Measurements from ENCODE around the gene SPEF2.

SPEF2 gene

GRCh38 chr5:35741126-35741716 lies 123.6 kb downstream of the SPEF2 start:
- DNase-seq: no peak

GRCh38 chr5:35741971-35742370 lies 124.3 kb downstream of the SPEF2 start:
- no peak for DNase-seq

GRCh38 chr5:35743644-35744043 lies 126.0 kb downstream of the SPEF2 start:
- DNase-seq: no peak

- no peak for DNase-seq
Observed at GRCh38 chr5:35745193-35745592, 127.5 kb downstream of the SPEF2 start.

GRCh38 chr5:35745660-35746059 lies 128.0 kb downstream of the SPEF2 start:
- DNase-seq: no peak

- no peak for DNase-seq
Observed at GRCh38 chr5:35752012-35752411, 134.3 kb downstream of the SPEF2 start.

- no peak for DNase-seq
Observed at GRCh38 chr5:35753500-35753899, 135.8 kb downstream of the SPEF2 start.

- DNase-seq: no peak
Observed at GRCh38 chr5:35754481-35754880, 136.8 kb downstream of the SPEF2 start.

GRCh38 chr5:35755966-35756365 lies 138.3 kb downstream of the SPEF2 start:
- no peak for DNase-seq

GRCh38 chr5:35758151-35758724 lies 140.6 kb downstream of the SPEF2 start:
- no peak for DNase-seq

GRCh38 chr5:35761541-35761940 lies 143.9 kb downstream of the SPEF2 start:
- DNase-seq: no peak

GRCh38 chr5:35762368-35762767 lies 144.7 kb downstream of the SPEF2 start:
- DNase-seq: no peak

GRCh38 chr5:35765921-35766320 lies 148.3 kb downstream of the SPEF2 start:
- no peak for DNase-seq

- DNase-seq: no peak
Observed at GRCh38 chr5:35771300-35771699, 153.6 kb downstream of the SPEF2 start.

GRCh38 chr5:35771839-35772238 lies 154.2 kb downstream of the SPEF2 start:
- DNase-seq: no peak

- DNase-seq: no peak
Observed at GRCh38 chr5:35773967-35774366, 156.3 kb downstream of the SPEF2 start.

GRCh38 chr5:35776757-35777156 lies 159.1 kb downstream of the SPEF2 start:
- DNase-seq: no peak

GRCh38 chr5:35777358-35778087 lies 159.9 kb downstream of the SPEF2 start:
- peak; percentile 8 for DNase-seq

GRCh38 chr5:35778259-35778769 lies 160.7 kb downstream of the SPEF2 start:
- DNase-seq: no peak

- DNase-seq: no peak
Observed at GRCh38 chr5:35780236-35780635, 162.6 kb downstream of the SPEF2 start.

- DNase-seq: no peak
Observed at GRCh38 chr5:35781181-35781790, 163.6 kb downstream of the SPEF2 start.

- DNase-seq: no peak
Observed at GRCh38 chr5:35783551-35783950, 165.9 kb downstream of the SPEF2 start.

GRCh38 chr5:35785601-35786085 lies 168.0 kb downstream of the SPEF2 start:
- no peak for DNase-seq

- DNase-seq: no peak
Observed at GRCh38 chr5:35788724-35789123, 171.1 kb downstream of the SPEF2 start.

All from NCI-H1436 treated with DMSO at 0.1 percent for 48 hours (cell line).